Measurements from ENCODE around the gene AP5Z1. TPM values are rescaled to one million over a fixed set of nuclear protein-coding genes. Genes with fewer than 3 reads are reported as not detected.

The AP5Z1 gene
- total RNA-seq, 2 experiments from 2014 or later, result 32.8 to 35.0 TPM

GRCh38 chr7:4726566-4726965, 48.9 kb upstream of the AP5Z1 start:
- Histone ChIP-seq H3K9me3 (ENCODE audit: low read length) (no peaks in the 10 kb centered on the region), H3K27ac (ENCODE audit: low read depth, low read length, poor library complexity, severe bottlenecking) (no peak overlapping the region), H3K79me2 (ENCODE audit: insufficient read depth, low read depth, low read length) (no peaks in the 10 kb centered on the region), H3K9me2 (ENCODE audit: insufficient read depth, low read length) (no peaks in the 10 kb centered on the region), H3K4me2 (ENCODE audit: low read length) (no peak overlapping the region), H3K4me1 (ENCODE audit: insufficient read depth, low read length, poor library complexity, severe bottlenecking) (peaks cover 2% of the 10 kb centered on the region), H4K20me1 (ENCODE audit: insufficient read depth, low read length) (peaks cover 4% of the 10 kb centered on the region; the same call in 1 of the 2 replicates), H3K36me3 (ENCODE audit: insufficient read depth, low read length) (peaks cover 17% of the 10 kb centered on the region; the same call in 1 of the 2 replicates), H2AFZ (ENCODE audit: low read length) (no peak overlapping the region), H3K4me3 (ENCODE audit: low read depth, low read length, poor library complexity, severe bottlenecking) (no peak overlapping the region)
- POLR2A ChIA-PET, result interaction anchor here (0.7 kb wide), 2 partner anchors 101 to 300 kb away, joined by 3 to 4 read pairs; no protein-coding TSS in a partner anchor
- BruUV-seq (replicated peaks), result no TSS peak
- intact Hi-C loops (cut with micrococcal nuclease; ENCODE audit: unreplicated experiment), result no loop called here
- no peak for DNase-seq (ENCODE audit: low spot score)
- TF ChIP-seq EZH2phosphoT487 (IDR thresholded peaks at IDR 0.05; ENCODE audit: borderline replicate concordance, low read depth, low read length) (no peak), CTCF (conservative IDR thresholded peaks at IDR 0.05; ENCODE audit: low read length) (no peak)
- CTCF ChIA-PET (ENCODE audit: unreplicated experiment), result no interaction called here

- peaks cover 2% of the 10 kb centered on the region for H3K4me1 ChIP-seq (ENCODE audit: insufficient read depth, low read length, poor library complexity, severe bottlenecking)
- no peaks in the 10 kb centered on the region for H3K79me2 ChIP-seq (ENCODE audit: insufficient read depth, low read depth, low read length)
- no peaks in the 10 kb centered on the region for H3K9me3 ChIP-seq (ENCODE audit: low read length)
- no TSS peak for BruUV-seq (replicated peaks)
- H2AFZ ChIP-seq (ENCODE audit: low read length), result no peak overlapping the region
- no peak for DNase-seq (ENCODE audit: low spot score)
- H3K27ac ChIP-seq (ENCODE audit: low read depth, low read length, poor library complexity, severe bottlenecking), result no peak overlapping the region
- H3K4me2 ChIP-seq (ENCODE audit: low read length), result no peak overlapping the region
- no peak for TF ChIP-seq CTCF (conservative IDR thresholded peaks at IDR 0.05; ENCODE audit: low read length)
- TF ChIP-seq EZH2phosphoT487 (IDR thresholded peaks at IDR 0.05; ENCODE audit: borderline replicate concordance, low read depth, low read length), result no peak
- ChIA-PET POLR2A (no interaction called here), CTCF (ENCODE audit: unreplicated experiment) (no interaction called here)
- no peak overlapping the region for H3K4me3 ChIP-seq (ENCODE audit: low read depth, low read length, poor library complexity, severe bottlenecking)
- peaks cover 6% of the 10 kb centered on the region; the same call in 1 of the 2 replicates for H3K36me3 ChIP-seq (ENCODE audit: insufficient read depth, low read length)
- intact Hi-C loops (cut with micrococcal nuclease; ENCODE audit: unreplicated experiment), result no loop called here
- no peaks in the 10 kb centered on the region for H3K9me2 ChIP-seq (ENCODE audit: insufficient read depth, low read length)
- peaks cover 4% of the 10 kb centered on the region; the same call in 1 of the 2 replicates for H4K20me1 ChIP-seq (ENCODE audit: insufficient read depth, low read length)
These were observed 47.3 kb upstream of the AP5Z1 start for GRCh38 chr7:4727914-4728705.

DNA sequence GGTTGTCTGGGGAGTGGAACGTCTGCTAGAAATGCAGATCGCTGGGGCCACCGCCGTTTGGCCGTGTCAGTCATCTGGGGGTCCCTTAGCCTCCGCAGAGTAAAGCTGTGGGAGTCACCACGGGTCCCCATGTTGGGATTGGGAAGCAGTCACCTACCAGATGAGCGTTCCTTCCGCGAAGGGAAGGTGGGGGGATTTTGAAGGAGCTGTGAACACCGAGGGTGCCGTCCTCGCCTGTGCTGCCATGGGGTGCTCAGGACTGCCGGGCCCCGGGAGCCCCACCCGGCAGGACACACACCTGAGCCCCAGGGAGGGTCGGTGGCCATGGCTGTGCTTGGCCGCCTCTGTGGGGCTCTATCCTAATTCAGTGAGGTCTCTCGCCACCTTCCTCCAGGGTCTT, 46.2 kb upstream of the AP5Z1 start:
- Histone ChIP-seq H3K27ac (ENCODE audit: low read depth, low read length, poor library complexity, severe bottlenecking) (no peak overlapping the region), H3K4me3 (ENCODE audit: low read depth, low read length, poor library complexity, severe bottlenecking) (no peak overlapping the region), H3K4me1 (ENCODE audit: insufficient read depth, low read length, poor library complexity, severe bottlenecking) (peaks cover 2% of the 10 kb centered on the region), H4K20me1 (ENCODE audit: insufficient read depth, low read length) (peaks cover 4% of the 10 kb centered on the region; the same call in 1 of the 2 replicates), H3K79me2 (ENCODE audit: insufficient read depth, low read depth, low read length) (no peaks in the 10 kb centered on the region), H3K9me3 (ENCODE audit: low read length) (no peaks in the 10 kb centered on the region), H3K9me2 (ENCODE audit: insufficient read depth, low read length) (no peaks in the 10 kb centered on the region), H3K36me3 (ENCODE audit: insufficient read depth, low read length) (peaks cover 4% of the 10 kb centered on the region; the same call in 1 of the 2 replicates), H2AFZ (ENCODE audit: low read length) (no peak overlapping the region), H3K4me2 (ENCODE audit: low read length) (no peak overlapping the region)
- POLR2A ChIA-PET, result no interaction called here
- BruUV-seq (replicated peaks), result no TSS peak
- CTCF ChIA-PET (ENCODE audit: unreplicated experiment), result no interaction called here
- DNase-seq (ENCODE audit: low spot score), result no peak
- TF ChIP-seq CTCF (conservative IDR thresholded peaks at IDR 0.05; ENCODE audit: low read length), result no peak
- TF ChIP-seq EZH2phosphoT487 (IDR thresholded peaks at IDR 0.05; ENCODE audit: borderline replicate concordance, low read depth, low read length), result no peak
- intact Hi-C loops (cut with micrococcal nuclease; ENCODE audit: unreplicated experiment), result no loop called here
